Gastroesophageal sphincter (tissue), 3 donors: ENCODE measurements around the gene ARHGAP42.

ENCODE experiments used
- CTCF ChIP-seq, 4 experiments: fragments of 200-600 bp in 2 of 4; fragments of 450-650 bp in 2 of 4; sonication (generic) in 1 of 4; IDR thresholded peaks; one replicate each; pipeline ENCODE4 v1.5.1; 2017 to 2019; ENCODE audit warnings: antibody characterized with exemption in 4 of 4, mild to moderate bottlenecking in 2 of 4, moderate library complexity in 2 of 4
- EP300 ChIP-seq: sonication (generic); formaldehyde crosslinking; IDR thresholded peaks from one replicate; pipeline ENCODE4 v1.6.1; 2017; ENCODE audit warnings: antibody characterized with exemption, mild to moderate bottlenecking
- POLR2A ChIP-seq, 2 donors: fragments of 450-650 bp; IDR thresholded peaks; one replicate each; pipeline ENCODE4 v1.6.1; 2017; ENCODE audit warnings: antibody characterized with exemption in 2 of 2, mild to moderate bottlenecking in 2 of 2, moderate library complexity in 1 of 2
- POLR2AphosphoS5 ChIP-seq: sonication (generic); formaldehyde crosslinking; IDR thresholded peaks from one replicate; pipeline ENCODE4 v1.6.1; 2017; ENCODE audit warnings: antibody characterized with exemption

- no peak for TF ChIP-seq CTCF (IDR thresholded peaks at IDR 0.05)
- no peak for TF ChIP-seq POLR2A (IDR thresholded peaks at IDR 0.05)
- TF ChIP-seq EP300: no peak
- no peak for TF ChIP-seq POLR2AphosphoS5
These were observed 173.4 kb downstream of the ARHGAP42 start for GRCh38 chr11:100860318-100861155.
